Measurements from ENCODE around the gene TENM4.

DNA sequence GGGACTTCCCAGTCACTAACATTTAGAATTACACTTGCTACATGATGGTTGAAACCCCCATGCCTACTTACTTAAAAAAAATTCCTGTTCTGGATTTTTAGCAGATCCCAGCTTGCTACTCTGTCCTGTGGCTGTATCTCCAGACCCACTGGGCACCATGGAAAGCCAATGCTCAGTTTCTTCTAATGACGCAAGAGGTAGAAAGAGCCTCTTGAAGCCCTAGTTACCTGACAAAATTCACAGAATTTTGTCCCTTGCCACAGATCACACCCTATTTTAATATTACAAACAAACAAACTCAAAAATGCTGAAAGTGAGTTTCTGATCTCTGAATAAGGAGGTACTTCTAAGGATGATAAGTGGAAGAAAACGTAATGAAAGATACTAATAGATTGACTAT lies 24.3 kb upstream of the TENM4 start:
- TF ChIP-seq, protein P1, sequence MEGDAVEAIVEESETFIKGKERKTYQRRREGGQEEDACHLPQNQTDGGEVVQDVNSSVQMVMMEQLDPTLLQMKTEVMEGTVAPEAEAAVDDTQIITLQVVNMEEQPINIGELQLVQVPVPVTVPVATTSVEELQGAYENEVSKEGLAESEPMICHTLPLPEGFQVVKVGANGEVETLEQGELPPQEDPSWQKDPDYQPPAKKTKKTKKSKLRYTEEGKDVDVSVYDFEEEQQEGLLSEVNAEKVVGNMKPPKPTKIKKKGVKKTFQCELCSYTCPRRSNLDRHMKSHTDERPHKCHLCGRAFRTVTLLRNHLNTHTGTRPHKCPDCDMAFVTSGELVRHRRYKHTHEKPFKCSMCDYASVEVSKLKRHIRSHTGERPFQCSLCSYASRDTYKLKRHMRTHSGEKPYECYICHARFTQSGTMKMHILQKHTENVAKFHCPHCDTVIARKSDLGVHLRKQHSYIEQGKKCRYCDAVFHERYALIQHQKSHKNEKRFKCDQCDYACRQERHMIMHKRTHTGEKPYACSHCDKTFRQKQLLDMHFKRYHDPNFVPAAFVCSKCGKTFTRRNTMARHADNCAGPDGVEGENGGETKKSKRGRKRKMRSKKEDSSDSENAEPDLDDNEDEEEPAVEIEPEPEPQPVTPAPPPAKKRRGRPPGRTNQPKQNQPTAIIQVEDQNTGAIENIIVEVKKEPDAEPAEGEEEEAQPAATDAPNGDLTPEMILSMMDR (IDR thresholded peaks at IDR 0.05) = no peak
- no peak for TF ChIP-seq POLR2A (IDR thresholded peaks at IDR 0.05)

Measured in heart left ventricle (tissue), 13 donors.